ENCODE data around the gene CACNA1I.
A peak's percentile ranks its signal among the peaks of the same experiment; 100 is the strongest.

Gene CACNA1I

GRCh38 chr22:39651053-39651996 lies 80.8 kb downstream of the CACNA1I start:
- DNase-seq (ENCODE audit: low spot score), result no peak

- no peak for DNase-seq (ENCODE audit: low spot score)
Observed at GRCh38 chr22:39652990-39653786, 82.6 kb downstream of the CACNA1I start.

GRCh38 chr22:39653787-39654077 lies 83.2 kb downstream of the CACNA1I start:
- DNase-seq (ENCODE audit: low spot score), result no peak

- no peak for DNase-seq (ENCODE audit: low spot score)
Observed at GRCh38 chr22:39654131-39654926, 83.8 kb downstream of the CACNA1I start.

- no peak for DNase-seq (ENCODE audit: low spot score)
Observed at GRCh38 chr22:39655004-39655579, 84.5 kb downstream of the CACNA1I start.

- no peak for DNase-seq (ENCODE audit: low spot score)
Observed at GRCh38 chr22:39655831-39656230, 85.3 kb downstream of the CACNA1I start.

- no peak for DNase-seq (ENCODE audit: low spot score)
Observed at GRCh38 chr22:39656495-39657490, 86.2 kb downstream of the CACNA1I start.

- DNase-seq (ENCODE audit: low spot score), result peak; percentile 27
Observed at GRCh38 chr22:39658367-39658766, 87.8 kb downstream of the CACNA1I start.

GRCh38 chr22:39658806-39659463 lies 88.4 kb downstream of the CACNA1I start:
- no peak for DNase-seq (ENCODE audit: low spot score)

GRCh38 chr22:39661501-39661841 lies 90.9 kb downstream of the CACNA1I start:
- DNase-seq (ENCODE audit: low spot score), result no peak

GRCh38 chr22:39661842-39662685 lies 91.5 kb downstream of the CACNA1I start:
- no peak for DNase-seq (ENCODE audit: low spot score)

- DNase-seq (ENCODE audit: low spot score), result no peak
Observed at GRCh38 chr22:39662686-39663052, 92.1 kb downstream of the CACNA1I start.

GRCh38 chr22:39663751-39664150 lies 93.2 kb downstream of the CACNA1I start:
- no peak for DNase-seq (ENCODE audit: low spot score)

GRCh38 chr22:39664485-39665200 lies 94.1 kb downstream of the CACNA1I start:
- no peak for DNase-seq (ENCODE audit: low spot score)

GRCh38 chr22:39665229-39665628 lies 94.7 kb downstream of the CACNA1I start:
- DNase-seq (ENCODE audit: low spot score), result no peak

- no peak for DNase-seq (ENCODE audit: low spot score)
Observed at GRCh38 chr22:39665661-39666431, 95.3 kb downstream of the CACNA1I start.

- DNase-seq (ENCODE audit: low spot score), result no peak
Observed at GRCh38 chr22:39666495-39666894, 95.9 kb downstream of the CACNA1I start.

GRCh38 chr22:39666926-39667325 lies 96.4 kb downstream of the CACNA1I start:
- DNase-seq (ENCODE audit: low spot score), result no peak
